OCI-LY7 (cell line): ENCODE data around the gene GNAI2. TPM values are rescaled to one million over a fixed set of nuclear protein-coding genes. Genes with fewer than 3 reads are reported as not detected.

Experiments
- BruUV-seq: library from RNA; stranded (reverse); fragments of 400-500 nt; replicated peaks from 2 replicates; lab custom pipeline; 2021; lab: Mats Ljungman, UMichigan
- CTCF ChIA-PET: fragments of 300-600 bp; sonication (Branson Sonifier 250); formaldehyde crosslinking; loops from one replicate; lab custom pipeline; 2022; ENCODE audit warnings: antibody characterized with exemption; ENCODE audit not compliant: unreplicated experiment; lab: Charles Lee
- POLR2A ChIA-PET: fragments of 300-600 bp; sonication (Branson Sonifier 250); formaldehyde crosslinking; loops from one replicate; lab custom pipeline; 2022; ENCODE audit warnings: antibody characterized with exemption; lab: Charles Lee
- DNase-seq: peaks from one replicate; pipeline ENCODE4 v3.0.0-alpha.2; 2015; ENCODE audit warnings: low spot score
- H2AFZ ChIP-seq: fragments of 200-600 bp; sonication (generic), shearing (Covaris generic); 2 replicates; pipeline ENCODE4 v1.6.1; 2014; ENCODE audit warnings: mild to moderate bottlenecking, antibody characterized with exemption, low read length, moderate library complexity
- H3K27ac ChIP-seq: fragments of 200-600 bp; sonication (generic); 2 replicates; pipeline ENCODE4 v1.5.1; 2014; ENCODE audit warnings: mixed run types, low read depth, mild to moderate bottlenecking, moderate library complexity, low read length, inconsistent platforms; ENCODE audit not compliant: poor library complexity, severe bottlenecking
- H3K36me3 ChIP-seq: fragments of 200-600 bp; sonication (generic); 2 replicates; pipeline ENCODE4 v1.6.1; 2014; ENCODE audit warnings: mild to moderate bottlenecking, antibody characterized with exemption, low read length, moderate library complexity, mixed read lengths; ENCODE audit not compliant: insufficient read depth
- H3K4me1 ChIP-seq: fragments of 200-600 bp; sonication (generic); 2 replicates; pipeline ENCODE4 v1.5.1; 2014; ENCODE audit warnings: mild to moderate bottlenecking, low read length; ENCODE audit not compliant: insufficient read depth, poor library complexity, severe bottlenecking
- H3K4me2 ChIP-seq: fragments of 200-600 bp; sonication (generic); 2 replicates; pipeline ENCODE4 v1.6.1; 2014; ENCODE audit warnings: mild to moderate bottlenecking, low read length
- H3K4me3 ChIP-seq: fragments of 200-600 bp; sonication (generic); 2 replicates; pipeline ENCODE4 v1.5.1; 2014; ENCODE audit warnings: mild to moderate bottlenecking, low read depth, low read length; ENCODE audit not compliant: poor library complexity, severe bottlenecking
- H3K79me2 ChIP-seq: fragments of 200-600 bp; sonication (generic); 2 replicates; pipeline ENCODE4 v1.6.1; 2016; ENCODE audit warnings: low read depth, mild to moderate bottlenecking, low read length, moderate library complexity, mixed read lengths; ENCODE audit not compliant: insufficient read depth
- H3K9me2 ChIP-seq: fragments of 200-600 bp; sonication (generic); 2 replicates; pipeline ENCODE4 v1.6.1; 2016; ENCODE audit warnings: mild to moderate bottlenecking, low read length, mixed read lengths; ENCODE audit not compliant: insufficient read depth
- H3K9me3 ChIP-seq: fragments of 200-600 bp; sonication (generic); 2 replicates; pipeline ENCODE4 v1.6.1; 2014; ENCODE audit warnings: mild to moderate bottlenecking, mixed run types, low read length, mixed read lengths
- H4K20me1 ChIP-seq: fragments of 200-600 bp; sonication (generic); 2 replicates; pipeline ENCODE4 v1.6.1; 2014; ENCODE audit warnings: mild to moderate bottlenecking, antibody characterized with exemption, low read length, moderate library complexity, mixed read lengths; ENCODE audit not compliant: insufficient read depth
- CTCF ChIP-seq: fragments of 200-600 bp; sonication (generic); conservative IDR thresholded peaks from 2 replicates; pipeline ENCODE4 v1.5.1; 2014; ENCODE audit warnings: mild to moderate bottlenecking, antibody characterized with exemption, low read length, moderate library complexity, mixed read lengths
- EZH2phosphoT487 ChIP-seq: fragments of 200-600 bp; sonication (generic); IDR thresholded peaks from 2 replicates; pipeline ENCODE4 v1.6.1; 2018; ENCODE audit warnings: low read depth, borderline replicate concordance, mild to moderate bottlenecking, mixed run types, antibody characterized with exemption, low read length, moderate library complexity, mixed read lengths
- intact Hi-C: fragments of 100-400 bp; cut with micrococcal nuclease; formaldehyde crosslinking; loops from one replicate; pipeline ENCODE4 v1.10.0; 2022; ENCODE audit not compliant: unreplicated experiment
- total RNA-seq, 2 experiments: library from RNA; depleted of rRNA in 1 of 2; stranded (reverse); fragments of >200 nt in 1 of 2; shearing (Covaris generic) in 1 of 2; gene quantifications; 2 replicates each; pipeline ENCODE4 v1.2.3, GENCODE V29; 2014 to 2022

Gene GNAI2
- total RNA-seq, 2 experiments from 2014 or later, result 190 to 256 TPM

- no peak for TF ChIP-seq CTCF
- TF ChIP-seq EZH2phosphoT487, result no peak
- intact Hi-C loops, result no loop called here
- POLR2A ChIA-PET, result interaction anchor here (1.9 kb wide), 1 partner anchor 14 kb away, joined by 4 read pairs; no protein-coding TSS in a partner anchor
- H4K20me1 ChIP-seq, result no peaks in the 10 kb centered on the region
- H3K4me1 ChIP-seq, result no peaks in the 10 kb centered on the region
- no peaks in the 10 kb centered on the region for H3K36me3 ChIP-seq
- no peaks in the 10 kb centered on the region for H3K9me2 ChIP-seq
- no peak overlapping the region for H3K4me3 ChIP-seq
- BruUV-seq, result no TSS peak
- DNase-seq, result no peak
- H3K9me3 ChIP-seq, result no peaks in the 10 kb centered on the region
- H3K79me2 ChIP-seq, result no peaks in the 10 kb centered on the region
- H3K4me2 ChIP-seq, result no peak overlapping the region
- CTCF ChIA-PET, result no interaction called here
- no peak overlapping the region for H3K27ac ChIP-seq
- H2AFZ ChIP-seq, result no peak overlapping the region
These were observed 27.2 kb upstream of the GNAI2 start for GRCh38 chr3:50208677-50209344.

GRCh38 chr3:50210176-50210509 lies 25.9 kb upstream of the GNAI2 start:
- no peaks in the 10 kb centered on the region for H3K4me1 ChIP-seq
- BruUV-seq, result no TSS peak
- no peak for DNase-seq
- H2AFZ ChIP-seq, result no peak overlapping the region
- H3K4me3 ChIP-seq, result no peak overlapping the region
- H3K36me3 ChIP-seq, result no peaks in the 10 kb centered on the region
- no peaks in the 10 kb centered on the region for H4K20me1 ChIP-seq
- H3K79me2 ChIP-seq, result no peaks in the 10 kb centered on the region
- H3K4me2 ChIP-seq, result no peak overlapping the region
- no peak for TF ChIP-seq EZH2phosphoT487
- no peak for TF ChIP-seq CTCF
- POLR2A ChIA-PET, result interaction anchor here (0.5 to 1.9 kb wide), 4 partner anchors 11 to 782 kb away, joined by 3 to 4 read pairs (median 3); no protein-coding TSS in a partner anchor
- H3K27ac ChIP-seq, result no peak overlapping the region
- no peaks in the 10 kb centered on the region for H3K9me2 ChIP-seq
- intact Hi-C loops, result no loop called here
- H3K9me3 ChIP-seq, result no peaks in the 10 kb centered on the region
- CTCF ChIA-PET, result interaction anchor here (2.5 kb wide), 1 partner anchor 15 kb away, joined by 11 read pairs; no protein-coding TSS in a partner anchor
